Measurements from ENCODE around the gene LCTL.

DNA sequence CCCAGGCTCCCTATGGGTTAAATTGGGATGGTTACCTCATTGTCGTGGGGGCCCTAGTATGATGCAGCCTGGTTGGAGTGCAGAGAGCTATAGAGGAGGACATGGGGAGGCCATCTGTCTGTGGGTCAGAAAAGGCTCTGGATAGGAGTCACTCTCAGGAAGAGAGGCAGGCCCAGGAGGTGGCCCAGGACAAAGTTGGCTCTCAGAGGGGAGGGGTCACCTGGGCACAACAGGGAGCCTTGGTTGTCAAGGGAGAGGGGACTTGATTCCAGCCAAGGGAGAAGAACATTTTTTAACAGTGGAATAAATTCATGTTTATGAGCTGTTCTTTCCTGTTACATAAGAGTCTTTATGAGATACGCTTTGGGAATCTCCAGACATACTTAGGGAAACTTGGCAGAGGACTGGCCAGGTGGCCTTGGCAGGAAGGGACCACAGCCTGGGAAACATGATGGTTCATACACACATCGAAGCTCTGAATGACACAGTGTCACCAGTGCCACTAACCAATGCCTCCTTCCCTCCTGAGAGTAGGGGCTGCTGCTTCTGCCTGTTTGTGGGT, 27.5 kb upstream of the LCTL start:
- TF ChIP-seq, protein P1, sequence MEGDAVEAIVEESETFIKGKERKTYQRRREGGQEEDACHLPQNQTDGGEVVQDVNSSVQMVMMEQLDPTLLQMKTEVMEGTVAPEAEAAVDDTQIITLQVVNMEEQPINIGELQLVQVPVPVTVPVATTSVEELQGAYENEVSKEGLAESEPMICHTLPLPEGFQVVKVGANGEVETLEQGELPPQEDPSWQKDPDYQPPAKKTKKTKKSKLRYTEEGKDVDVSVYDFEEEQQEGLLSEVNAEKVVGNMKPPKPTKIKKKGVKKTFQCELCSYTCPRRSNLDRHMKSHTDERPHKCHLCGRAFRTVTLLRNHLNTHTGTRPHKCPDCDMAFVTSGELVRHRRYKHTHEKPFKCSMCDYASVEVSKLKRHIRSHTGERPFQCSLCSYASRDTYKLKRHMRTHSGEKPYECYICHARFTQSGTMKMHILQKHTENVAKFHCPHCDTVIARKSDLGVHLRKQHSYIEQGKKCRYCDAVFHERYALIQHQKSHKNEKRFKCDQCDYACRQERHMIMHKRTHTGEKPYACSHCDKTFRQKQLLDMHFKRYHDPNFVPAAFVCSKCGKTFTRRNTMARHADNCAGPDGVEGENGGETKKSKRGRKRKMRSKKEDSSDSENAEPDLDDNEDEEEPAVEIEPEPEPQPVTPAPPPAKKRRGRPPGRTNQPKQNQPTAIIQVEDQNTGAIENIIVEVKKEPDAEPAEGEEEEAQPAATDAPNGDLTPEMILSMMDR (IDR thresholded peaks at IDR 0.05; ENCODE audit: poor library complexity) = no peak
- TF ChIP-seq EZH2phosphoT487 (IDR thresholded peaks at IDR 0.05; ENCODE audit: low read depth, severe bottlenecking, unreplicated experiment) = no peak

Data from hepatocyte (in vitro differentiated cells).